K562 (cell line): ENCODE data around the gene KIF26B. TPM values are rescaled to one million over a fixed set of nuclear protein-coding genes. Genes with fewer than 3 reads are reported as not detected.

Source experiments
- ARID1B ChIP-seq: fragments of 450-650 bp; IDR thresholded peaks from 2 replicates; pipeline ENCODE4 v1.6.1; 2016; ENCODE audit warnings: antibody characterized with exemption, mild to moderate bottlenecking, inconsistent platforms
- ARID2 ChIP-seq: fragments of 450-650 bp; IDR thresholded peaks from 2 replicates; pipeline ENCODE4 v1.6.1; 2017; ENCODE audit warnings: antibody characterized with exemption, mild to moderate bottlenecking
- BCL6 ChIP-seq: fragments of 250-450 bp; sonication (Bioruptor Pico); IDR thresholded peaks from 2 replicates; pipeline ENCODE4 v1.4.0; 2020
- BCOR ChIP-seq: fragments of 450-650 bp; IDR thresholded peaks from 2 replicates; pipeline ENCODE4 v1.6.1; 2016
- CBFA2T3 ChIP-seq: fragments of 450-650 bp; IDR thresholded peaks from 2 replicates; pipeline ENCODE4 v1.6.1; 2017
- CEBPG ChIP-seq, 3 experiments: fragments of 200-800 bp in 1 of 3; sonication (Bioruptor generic) in 1 of 3; sonication (generic) in 1 of 3; formaldehyde crosslinking in 1 of 3; IDR thresholded peaks in 2 of 3; conservative IDR thresholded peaks in 1 of 3; 2 replicates each; pipeline versions ENCODE4 v1.6.1 to v1.8.0; 2016 to 2022; ENCODE audit warnings: missing compliant biosample characterization in 2 of 3, missing genetic modification characterization in 2 of 3, mild to moderate bottlenecking in 1 of 3, missing genetic modification reagents in 1 of 3
- CTBP1 ChIP-seq: fragments of 450-650 bp; IDR thresholded peaks from 2 replicates; pipeline ENCODE4 v1.6.1; 2016; ENCODE audit warnings: borderline replicate concordance
- CTCFL ChIP-seq: IDR thresholded peaks from 2 replicates; pipeline ENCODE4 v1.6.1; 2011; ENCODE audit warnings: borderline replicate concordance, low read depth, mild to moderate bottlenecking, moderate library complexity, low read length; ENCODE audit not compliant: insufficient read depth, poor library complexity, severe bottlenecking
- CXXC5 ChIP-seq: fragments of 250-450 bp; sonication (Bioruptor Pico); IDR thresholded peaks from 2 replicates; pipeline ENCODE4 v1.8.0; 2022; ENCODE audit warnings: inconsistent platforms, mild to moderate bottlenecking, moderate library complexity
- GTF2A2 ChIP-seq: IDR thresholded peaks from 2 replicates; pipeline ENCODE4 v1.6.1; 2016; ENCODE audit warnings: mild to moderate bottlenecking, missing genetic modification characterization, missing compliant biosample characterization
- HDAC3 ChIP-seq: fragments of 450-650 bp; IDR thresholded peaks from 2 replicates; pipeline ENCODE4 v1.6.1; 2018; ENCODE audit warnings: borderline replicate concordance, mild to moderate bottlenecking, moderate library complexity; ENCODE audit not compliant: partially characterized antibody
- JUN ChIP-seq, 2 experiments: sonication (generic) in 1 of 2; formaldehyde crosslinking in 1 of 2; IDR thresholded peaks; 2 replicates each; pipeline versions ENCODE4 v1.6.1 to v1.8.0; 2012 to 2022; ENCODE audit warnings: borderline replicate concordance in 2 of 2, mild to moderate bottlenecking in 2 of 2, improper control_type of control experiment in 1 of 2, low read depth in 1 of 2, low read length in 1 of 2, missing genetic modification reagents in 1 of 2
- MAX ChIP-seq: sonication (generic); formaldehyde crosslinking; IDR thresholded peaks from 2 replicates; pipeline ENCODE4 v1.9.0; 2022; ENCODE audit warnings: mild to moderate bottlenecking, missing genetic modification reagents
- PCBP2 ChIP-seq: fragments of 200-400 bp; formaldehyde crosslinking; IDR thresholded peaks from 2 replicates; pipeline ENCODE4 v1.6.1; 2018; ENCODE audit warnings: low read length, low read depth, mild to moderate bottlenecking, moderate library complexity; ENCODE audit not compliant: poor library complexity, severe bottlenecking
- PTBP1 ChIP-seq: fragments of 200-400 bp; formaldehyde crosslinking; IDR thresholded peaks from 2 replicates; pipeline ENCODE4 v1.6.1; 2017; ENCODE audit warnings: low read depth, low read length
- RFX5 ChIP-seq: IDR thresholded peaks from 2 replicates; pipeline ENCODE4 v1.6.1; 2011; ENCODE audit warnings: low read depth, mild to moderate bottlenecking, improper control_type of control experiment, low read length
- TAL1 ChIP-seq: fragments of 450-650 bp; IDR thresholded peaks from 2 replicates; pipeline ENCODE4 v1.6.1; 2016; ENCODE audit warnings: mild to moderate bottlenecking
- TARDBP ChIP-seq: fragments of 450-650 bp; IDR thresholded peaks from 2 replicates; pipeline ENCODE4 v1.6.1; 2016
- TCF3 ChIP-seq: sonication (generic); formaldehyde crosslinking; IDR thresholded peaks from 2 replicates; pipeline ENCODE4 v1.4.0; 2020; ENCODE audit warnings: mild to moderate bottlenecking, missing genetic modification reagents
- U2AF1 ChIP-seq: fragments of 200-400 bp; formaldehyde crosslinking; optimal IDR thresholded peaks from 2 replicates; pipeline ENCODE3; 2017; ENCODE audit warnings: mild to moderate bottlenecking, low read depth, low read length, moderate library complexity
- ZNF239 ChIP-seq: fragments of 250-450 bp; sonication (Bioruptor Pico); IDR thresholded peaks from 2 replicates; pipeline ENCODE4 v1.4.0; 2020; ENCODE audit warnings: mild to moderate bottlenecking
- ZNF316 ChIP-seq: fragments of 450-650 bp; IDR thresholded peaks from 2 replicates; pipeline ENCODE4 v1.6.1; 2016
- ZNF699 ChIP-seq: fragments of 250-450 bp; sonication (Bioruptor Pico); IDR thresholded peaks from 2 replicates; pipeline ENCODE4 v1.8.0; 2021; ENCODE audit warnings: mild to moderate bottlenecking, moderate library complexity; ENCODE audit not compliant: insufficient replicate concordance
- polyA plus RNA-seq, 8 experiments: library from polyadenylated mRNA; depleted of rRNA in 4 of 8; stranded (reverse) in 5 of 8; unstranded in 3 of 8; fragments of >200 nt; fragmentation: Nextera tagmentation in 2 of 8; fragmentation: Illumina TruSeq in 1 of 8; extraction: Ambion mirVana in 2 of 8; extraction: Trizol in 1 of 8; gene quantifications; 2 replicates each; pipeline versions ENCODE4 v1.2.1 to v1.2.3, GENCODE V29; 2011 to 2014; ENCODE audit warnings: inconsistent platforms in 1 of 8, missing spikeins in 1 of 8
- total RNA-seq, 7 experiments: library from RNA; depleted of rRNA in 6 of 7; stranded (reverse); fragments of >200 nt in 6 of 7; fragmentation: Illumina TruSeq in 2 of 7; extraction: Trizol in 2 of 7; gene quantifications; 2 replicates each; pipeline versions ENCODE4 v1.2.1 to v1.2.3, GENCODE V29; 2011 to 2021; ENCODE audit warnings: low replicate concordance in 1 of 7
- TF ChIP-seq, protein P1 (sequence below): fragments of 250-450 bp; sonication (Bioruptor Pico); IDR thresholded peaks from 2 replicates; pipeline ENCODE4 v1.8.0; 2022; ENCODE audit warnings: moderate library complexity, mild to moderate bottlenecking, inconsistent platforms
- TF ChIP-seq, protein P2 (sequence below): sonication (generic); formaldehyde crosslinking; IDR thresholded peaks from 2 replicates; pipeline ENCODE4 v1.8.0; 2022; ENCODE audit warnings: mild to moderate bottlenecking, missing genetic modification reagents

KIF26B gene
- total and polyA plus RNA-seq, 9 of the 15 experiments (the other 6 are each of a cell fraction or from before 2014, with no cell fraction given), result 0.02 to 0.08 (median 0.03) TPM; not detected in 6

GRCh38 chr1:245334827-245335490, 180.2 kb downstream of the KIF26B start (continued):
- no peak for TF ChIP-seq CTCFL
- TF ChIP-seq, protein P1, sequence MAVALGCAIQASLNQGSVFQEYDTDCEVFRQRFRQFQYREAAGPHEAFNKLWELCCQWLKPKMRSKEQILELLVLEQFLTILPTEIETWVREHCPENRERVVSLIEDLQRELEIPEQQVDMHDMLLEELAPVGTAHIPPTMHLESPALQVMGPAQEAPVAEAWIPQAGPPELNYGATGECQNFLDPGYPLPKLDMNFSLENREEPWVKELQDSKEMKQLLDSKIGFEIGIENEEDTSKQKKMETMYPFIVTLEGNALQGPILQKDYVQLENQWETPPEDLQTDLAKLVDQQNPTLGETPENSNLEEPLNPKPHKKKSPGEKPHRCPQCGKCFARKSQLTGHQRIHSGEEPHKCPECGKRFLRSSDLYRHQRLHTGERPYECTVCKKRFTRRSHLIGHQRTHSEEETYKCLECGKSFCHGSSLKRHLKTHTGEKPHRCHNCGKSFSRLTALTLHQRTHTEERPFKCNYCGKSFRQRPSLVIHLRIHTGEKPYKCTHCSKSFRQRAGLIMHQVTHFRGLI (CRISPR knock-in tag), result no peak
- TF ChIP-seq BCOR, result 0 out of 2 replicates have a peak, but pooled peaks have one; percentile 16
- TF ChIP-seq PTBP1, result no peak
- TF ChIP-seq CBFA2T3, result peak; percentile 86
- 0 out of 2 replicates have a peak, but pooled peaks have one; percentile 3 for TF ChIP-seq ZNF316
- no peak for TF ChIP-seq U2AF1
- TF ChIP-seq ARID1B, result peak; percentile 82
- no peak for TF ChIP-seq GTF2A2 (tag)
- TF ChIP-seq ZNF239, result no peak
- no peak for TF ChIP-seq ZNF699 (CRISPR knock-in tag)
- TF ChIP-seq CXXC5 (CRISPR knock-in tag), result peak; percentile 14; the same call in 1 of the 2 replicates
- TF ChIP-seq JUN (IDR thresholded peaks at IDR 0.05; ENCODE audit: borderline replicate concordance, low read depth, low read length), result no peak
- TF ChIP-seq JUN (CRISPR knock-in tag; IDR thresholded peaks at IDR 0.05; ENCODE audit: borderline replicate concordance), result no peak
- TF ChIP-seq CTBP1, result 0 out of 2 replicates have a peak, but pooled peaks have one; percentile 9
- peak; percentile 30 for TF ChIP-seq HDAC3
- TF ChIP-seq CEBPG (CRISPR knock-in tag; IDR thresholded peaks at IDR 0.05), result no peak
- no peak for TF ChIP-seq CEBPG (tag; conservative IDR thresholded peaks at IDR 0.05 in 1 of 2, IDR thresholded peaks at IDR 0.05 in 1 of 2)
- TF ChIP-seq BCL6 (CRISPR knock-in tag), result no peak
- TF ChIP-seq PCBP2, result no peak
- no peak for TF ChIP-seq TARDBP
- no peak for TF ChIP-seq MAX (CRISPR knock-in tag)
- peak; percentile 84 for TF ChIP-seq TAL1
- peak; percentile 85 for TF ChIP-seq TCF3
- TF ChIP-seq, protein P2, sequence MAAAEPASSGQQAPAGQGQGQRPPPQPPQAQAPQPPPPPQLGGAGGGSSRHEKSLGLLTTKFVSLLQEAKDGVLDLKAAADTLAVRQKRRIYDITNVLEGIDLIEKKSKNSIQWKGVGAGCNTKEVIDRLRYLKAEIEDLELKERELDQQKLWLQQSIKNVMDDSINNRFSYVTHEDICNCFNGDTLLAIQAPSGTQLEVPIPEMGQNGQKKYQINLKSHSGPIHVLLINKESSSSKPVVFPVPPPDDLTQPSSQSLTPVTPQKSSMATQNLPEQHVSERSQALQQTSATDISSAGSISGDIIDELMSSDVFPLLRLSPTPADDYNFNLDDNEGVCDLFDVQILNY (CRISPR knock-in tag), result no peak
- TF ChIP-seq RFX5, result no peak
- no peak for TF ChIP-seq ARID2
